GM18861 (cell line): ENCODE results near the gene POU2F1.
"Not testable (repeated sequence)": the region's sequence is repeated elsewhere in the genome, so short reads cannot be mapped to it uniquely, and the experiment has no call there.

Source experiments
- ATAC-seq: cut with Tn5 transposase; IDR thresholded peaks from one replicate; pipeline ENCODE4 v1.9.1; 2021; ENCODE audit not compliant: unreplicated experiment

Gene POU2F1

DNA sequence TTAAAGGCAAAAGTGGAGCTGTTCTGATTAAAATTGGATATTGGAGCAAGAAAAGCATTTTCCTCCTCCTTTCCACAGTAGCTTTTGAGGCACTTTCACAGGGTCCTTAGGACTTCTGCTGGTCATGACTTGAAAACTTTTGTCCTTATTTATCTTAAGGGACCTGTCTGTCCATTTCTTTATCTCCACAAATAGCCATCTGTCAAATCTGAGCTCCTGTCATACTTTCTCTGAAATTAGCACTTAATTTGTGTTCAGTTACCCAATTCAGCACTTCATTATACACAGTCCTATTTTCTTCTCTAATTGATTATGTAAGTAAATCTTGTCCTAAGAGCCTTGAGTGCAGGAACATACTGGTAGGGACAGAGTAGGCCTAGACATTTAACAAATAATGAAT lies 9.8 kb downstream of the POU2F1 start:
- ATAC-seq: no peak

- no peak for ATAC-seq
Observed at GRCh38 chr1:167231873-167232450, 11.3 kb downstream of the POU2F1 start.

DNA sequence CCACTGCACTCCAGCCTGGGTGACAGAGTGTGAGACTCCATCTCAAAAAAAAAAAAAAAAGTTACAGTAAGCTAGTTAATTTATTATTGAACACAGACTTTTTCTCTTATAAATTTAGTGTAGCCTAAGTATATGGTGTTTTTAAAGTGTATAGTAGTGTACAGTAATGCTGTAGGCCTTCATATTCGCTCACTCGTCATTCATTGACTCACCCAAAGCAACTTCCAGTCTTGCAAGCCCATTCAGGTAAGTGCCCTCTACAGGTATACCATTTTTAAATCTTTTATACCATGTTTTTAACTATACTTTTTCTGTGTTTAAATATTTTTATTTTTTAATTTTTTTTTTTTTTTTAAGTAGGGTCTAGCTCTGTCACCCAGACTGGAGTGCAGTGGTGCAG lies 12.1 kb downstream of the POU2F1 start:
- ATAC-seq: no peak

- no peak for ATAC-seq
Observed at GRCh38 chr1:167233373-167233772, 12.7 kb downstream of the POU2F1 start.

- ATAC-seq: no peak
Observed at GRCh38 chr1:167237000-167237399, 16.3 kb downstream of the POU2F1 start.

- no peak for ATAC-seq
Observed at GRCh38 chr1:167238713-167239112, 18.0 kb downstream of the POU2F1 start.

DNA sequence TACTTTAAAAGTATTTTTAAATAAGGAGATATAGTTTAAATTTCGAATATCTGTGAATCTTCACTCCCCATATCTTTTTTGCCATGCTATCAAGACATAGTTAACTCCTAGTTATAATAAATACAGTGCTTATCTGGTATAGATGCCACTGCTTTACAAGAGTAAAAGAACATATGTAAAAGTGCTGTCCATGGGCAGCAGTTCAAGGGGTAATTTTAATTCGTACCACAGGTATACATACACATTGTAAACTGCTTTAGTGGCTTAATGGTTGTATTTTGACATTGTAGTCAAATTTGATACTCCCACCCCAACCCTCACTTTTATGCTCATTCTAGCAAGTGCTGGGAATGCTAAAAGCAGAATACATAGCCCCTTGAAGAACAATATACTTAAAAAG lies 18.6 kb downstream of the POU2F1 start:
- no peak for ATAC-seq

GRCh38 chr1:167244244-167244643 lies 23.6 kb downstream of the POU2F1 start:
- no peak for ATAC-seq

GRCh38 chr1:167245168-167245567 lies 24.5 kb downstream of the POU2F1 start:
- not testable (repeated sequence) for ATAC-seq

DNA sequence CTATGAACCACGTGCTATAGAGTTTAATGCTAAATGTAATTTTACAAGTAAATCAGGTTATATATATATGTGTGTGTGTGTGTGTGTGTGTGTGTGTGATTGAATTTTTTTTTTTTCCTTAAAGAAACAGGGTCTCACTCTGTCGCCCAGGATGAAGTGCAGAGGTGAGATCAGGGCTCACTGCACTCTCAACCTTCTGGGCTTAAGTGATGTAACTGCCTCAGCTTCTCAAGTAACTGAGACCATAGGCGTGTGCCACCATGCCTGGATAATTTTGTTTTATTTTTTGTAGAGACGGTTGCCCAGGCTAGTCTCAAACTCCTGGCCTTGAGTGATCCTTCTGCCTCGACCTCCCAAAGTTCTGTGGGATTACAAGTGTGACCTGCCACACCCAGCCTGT lies 26.3 kb downstream of the POU2F1 start:
- no peak for ATAC-seq

DNA sequence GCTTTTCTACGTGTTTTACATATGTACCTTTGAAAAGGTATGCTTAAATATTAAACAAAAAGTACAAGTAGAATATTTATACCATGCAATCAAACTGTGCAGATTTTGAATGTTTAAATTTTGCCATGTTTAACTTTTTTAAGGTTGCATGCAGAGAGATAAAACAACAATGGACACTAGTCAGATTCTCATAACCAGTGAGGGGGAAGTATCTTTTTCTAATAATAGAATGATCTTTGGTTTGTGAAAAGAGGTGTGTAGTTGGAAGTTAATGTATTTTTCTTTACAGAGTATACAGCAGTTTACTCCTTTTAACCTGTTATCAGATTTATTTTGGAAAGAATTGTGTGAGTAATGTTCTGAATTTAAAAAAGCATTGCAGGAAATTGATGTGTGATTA lies 27.1 kb downstream of the POU2F1 start:
- no peak for ATAC-seq

- ATAC-seq: no peak
Observed at GRCh38 chr1:167248707-167249642, 28.3 kb downstream of the POU2F1 start.

DNA sequence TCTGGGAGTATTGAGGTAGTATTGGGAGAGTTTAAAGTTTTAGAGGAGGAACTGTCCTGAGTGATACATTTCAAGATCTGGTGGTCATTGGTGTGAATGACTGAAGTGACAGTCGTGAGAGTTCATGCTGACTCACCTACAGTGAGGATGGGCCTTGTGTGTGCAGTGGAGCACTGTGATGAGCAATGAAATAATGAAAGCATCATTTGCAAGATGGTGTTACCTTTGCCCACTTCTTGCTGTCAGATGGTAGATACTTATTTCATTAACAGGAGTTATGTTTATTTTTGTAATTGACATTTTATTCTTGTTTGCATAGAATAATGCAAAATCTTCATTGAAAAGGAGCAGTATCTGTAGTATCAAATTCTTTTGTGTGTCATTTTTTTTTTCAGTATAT lies 29.0 kb downstream of the POU2F1 start:
- ATAC-seq: no peak

GRCh38 chr1:167250482-167250881 lies 29.8 kb downstream of the POU2F1 start:
- ATAC-seq: no peak

DNA sequence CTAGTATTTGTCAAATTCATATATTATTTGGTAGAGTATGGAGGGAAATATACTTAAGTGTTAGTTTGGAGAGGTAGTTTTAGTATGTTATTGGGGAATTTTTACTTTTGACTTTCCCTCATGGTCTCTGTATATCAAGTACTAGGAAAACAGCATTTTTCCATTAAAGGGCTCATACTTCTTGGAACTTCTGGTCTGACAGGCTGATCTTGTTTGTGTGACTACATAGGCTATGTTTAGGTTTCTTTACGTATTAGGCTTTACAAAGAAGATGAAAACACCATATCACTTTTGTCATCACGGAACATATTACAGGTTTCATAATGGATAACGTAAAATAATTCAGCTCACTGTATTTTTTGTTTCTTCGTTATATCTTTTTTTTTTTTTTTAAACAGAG lies 30.8 kb downstream of the POU2F1 start:
- ATAC-seq: no peak

DNA sequence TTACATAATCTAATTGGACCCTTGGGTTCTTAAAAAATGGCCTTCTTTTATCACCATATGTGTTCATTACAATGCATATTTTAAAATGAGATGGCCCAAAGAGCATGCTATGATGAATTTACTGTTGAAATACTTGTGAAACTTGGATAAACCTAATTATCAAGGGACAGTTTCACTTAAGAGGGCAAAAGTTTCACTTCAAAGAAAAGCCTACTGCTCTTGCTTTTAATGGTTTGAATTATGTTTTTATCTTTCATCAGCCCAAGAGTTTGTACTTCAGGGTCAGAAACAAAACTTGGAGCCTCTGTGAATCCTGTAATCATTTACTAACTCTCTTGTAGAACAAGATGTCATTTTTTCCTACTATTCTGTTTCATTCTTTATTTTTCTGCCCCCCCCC lies 32.3 kb downstream of the POU2F1 start:
- peak; percentile 48 for ATAC-seq

DNA sequence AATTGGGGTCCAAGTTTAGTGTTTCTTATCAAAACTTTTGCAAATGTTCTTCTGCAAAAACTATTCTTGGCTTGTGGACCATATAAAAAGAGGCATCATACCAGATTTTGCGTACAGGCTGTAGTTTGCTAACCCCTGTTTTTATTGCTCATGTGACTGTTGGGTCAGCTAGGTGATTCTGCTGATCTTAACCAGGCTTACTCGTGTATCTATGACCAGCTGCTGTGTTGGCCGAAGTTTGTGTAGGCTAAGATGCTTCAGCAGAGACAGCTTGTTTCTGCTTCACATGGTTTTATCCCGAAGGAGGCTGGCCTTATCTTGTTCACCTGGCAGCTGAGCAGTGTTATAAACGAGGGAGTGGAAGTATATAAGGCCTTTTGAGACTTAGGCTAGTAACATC lies 38.2 kb downstream of the POU2F1 start:
- ATAC-seq: no peak

DNA sequence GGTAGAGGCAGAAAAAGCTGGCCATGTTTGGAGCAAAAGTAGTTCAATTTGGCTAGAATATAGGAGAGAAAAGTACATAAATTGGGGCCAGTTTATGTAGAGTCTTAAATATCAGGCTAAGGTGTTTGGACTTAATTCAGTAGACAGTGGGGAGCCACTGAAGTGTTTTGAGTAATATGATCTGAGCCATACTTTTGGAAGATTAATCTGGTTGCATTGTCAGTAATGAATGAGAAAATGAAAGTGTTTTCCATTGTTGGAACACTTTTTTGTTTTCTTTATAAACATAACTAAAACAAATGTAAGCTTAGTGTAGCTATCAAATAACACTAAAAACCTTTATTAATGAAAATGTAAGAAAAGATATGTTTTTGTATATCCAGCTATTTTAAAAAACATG lies 42.1 kb downstream of the POU2F1 start:
- ATAC-seq: no peak

- no peak for ATAC-seq
Observed at GRCh38 chr1:167263344-167263743, 42.7 kb downstream of the POU2F1 start.

GRCh38 chr1:167263819-167264464 lies 43.3 kb downstream of the POU2F1 start:
- peak; percentile 45 for ATAC-seq

- ATAC-seq: no peak
Observed at GRCh38 chr1:167266965-167267364, 46.3 kb downstream of the POU2F1 start.

DNA sequence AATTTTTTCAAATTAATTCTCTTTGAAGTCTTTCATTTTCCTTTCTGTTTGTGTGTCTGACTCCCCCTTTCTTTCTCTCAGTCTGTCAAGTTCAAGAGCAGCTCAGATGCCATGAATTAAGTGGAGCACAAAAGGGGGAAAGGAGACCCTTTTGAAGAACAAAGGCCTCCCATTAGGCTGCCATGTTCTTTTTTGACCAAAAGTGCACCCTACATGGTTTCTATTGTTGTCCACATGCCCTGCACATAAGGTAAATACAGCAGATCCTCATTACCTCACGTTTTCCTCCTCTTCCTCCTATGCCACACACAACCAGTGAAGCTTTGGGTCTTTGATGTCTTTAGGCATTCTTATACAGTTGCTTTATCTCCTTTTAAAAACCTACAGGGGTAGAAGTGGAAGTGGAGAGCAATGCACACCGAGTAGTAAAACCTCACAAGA lies 47.7 kb downstream of the POU2F1 start:
- no peak for ATAC-seq
